Body of pancreas (tissue), 4 donors: ENCODE measurements around the gene MCM6. TPM values are rescaled to one million over a fixed set of nuclear protein-coding genes. Genes with fewer than 3 reads are reported as not detected.
"Not testable (repeated sequence)": the region's sequence is repeated elsewhere in the genome, so short reads cannot be mapped to it uniquely, and the experiment has no call there.

ENCODE experiments used
- ATAC-seq: fragments of 150-250 bp; one replicate; pipeline ENCODE4 v1.9.1; 2016
- DNase-seq, 4 donors: peaks; one replicate each; pipeline ENCODE4 v3.0.0-alpha.2; 2019
- H3K27ac ChIP-seq, 4 donors: fragments of 200-600 bp; sonication (generic); 1 replicate in 3 of 4; 2 replicates in 1 of 4; pipeline versions ENCODE4 v1.5.1 to v1.6.1; 2016 to 2019; ENCODE audit warnings: mild to moderate bottlenecking in 1 of 4, mixed read lengths in 1 of 4, moderate library complexity in 1 of 4
- H3K27me3 ChIP-seq, 2 donors: fragments of 200-600 bp; sonication (generic); one replicate each; pipeline ENCODE4 v1.6.0; 2016; ENCODE audit warnings: mild to moderate bottlenecking in 1 of 2
- H3K36me3 ChIP-seq, 2 donors: fragments of 200-600 bp; sonication (generic); replicated peaks in 1 of 2; 2 replicates each; pipeline ENCODE4 v1.5.1; 2016; ENCODE audit warnings: low read depth in 2 of 2; ENCODE audit not compliant: insufficient read depth in 1 of 2
- H3K4me1 ChIP-seq: fragments of 200-600 bp; sonication (generic); one replicate; pipeline ENCODE4 v1.6.0; 2016
- H3K4me3 ChIP-seq, 2 donors: fragments of 200-600 bp; sonication (generic); 1 replicate in 1 of 2; 2 replicates in 1 of 2; pipeline ENCODE4 v1.5.1; 2016 to 2019
- H3K9me3 ChIP-seq, 3 donors: fragments of 200-600 bp; sonication (generic); 1 replicate in 2 of 3; 2 replicates in 1 of 3; pipeline ENCODE4 v1.5.1; 2016
- CTCF ChIP-seq, 7 experiments: fragments of 450-650 bp in 4 of 7; fragments of 200-600 bp in 3 of 7; sonication (generic) in 3 of 7; IDR thresholded peaks; one replicate each; pipeline ENCODE4 v1.5.1; 2016 to 2019; ENCODE audit warnings: antibody characterized with exemption in 7 of 7
- POLR2A ChIP-seq, 3 donors: fragments of 450-650 bp; IDR thresholded peaks; one replicate each; pipeline ENCODE4 v1.6.1; 2016; ENCODE audit warnings: antibody characterized with exemption in 3 of 3, mild to moderate bottlenecking in 2 of 3
- WGBS, 2 donors: methylation state at CpG; one replicate each; pipeline ENCODE4 v1.1.5; 2017; 5-methylcytosine and 5-hydroxymethylcytosine counted together
- intact Hi-C: fragments of 100-400 bp; cut with DNase I; formaldehyde crosslinking; loops from one replicate; pipeline ENCODE4 v1.15.1; 2023
- total RNA-seq, 2 donors: library from RNA; depleted of rRNA; stranded (reverse); fragments of >200 nt; gene quantifications; one replicate each; pipeline ENCODE4 v1.1.0, GENCODE V29; 2016

The MCM6 gene
- total RNA-seq, 2 donors from 2014 or later: 1.0 to 4.9 TPM

GRCh38 chr2:135796606-135797005 lies 79.6 kb downstream of the MCM6 start:
- Histone ChIP-seq H3K4me3 (no peak overlapping the region), H3K36me3 (no peaks in the 10 kb centered on the region), H3K27me3 (no peaks in the 10 kb centered on the region), H3K9me3 (peaks cover 0 to 9% (median 0%) of the 10 kb centered on the region in 3 donors), H3K4me1 (peaks cover 5% of the 10 kb centered on the region), H3K27ac (no peak overlapping the region)
- intact Hi-C loops: loop anchor here (10.0 kb wide), 1 partner anchor 812 kb away; no protein-coding TSS in a partner anchor
- no peak for TF ChIP-seq CTCF (IDR thresholded peaks at IDR 0.05)
- no peak for TF ChIP-seq POLR2A (IDR thresholded peaks at IDR 0.05)
- ATAC-seq (no peak), DNase-seq (no peak)
- 81 to 94% methylated on average over 8 of the region's 8 CpGs for WGBS, 2 donors

- not testable (repeated sequence) for H3K4me3 ChIP-seq, H3K9me3 ChIP-seq, H3K27ac ChIP-seq, ATAC-seq, H3K36me3 ChIP-seq, H3K27me3 ChIP-seq, DNase-seq, H3K4me1 ChIP-seq
- 71 to 73% methylated on average over 4 of the region's 4 CpGs for WGBS, 2 donors
- intact Hi-C loops: loop anchor here (10.0 kb wide), 1 partner anchor 811 kb away; no protein-coding TSS in a partner anchor
Measured at GRCh38 chr2:135795641-135796040, 80.6 kb downstream of the MCM6 start.

GRCh38 chr2:135792401-135793150 lies 83.7 kb downstream of the MCM6 start:
- peak; percentile 29 to 64 (median 44) for DNase-seq
- intact Hi-C loops: loop anchor here (10.0 kb wide), 1 partner anchor 808 kb away; no protein-coding TSS in a partner anchor
- 68 to 86% methylated on average over 6 to 7 of the region's 7 CpGs for WGBS, 2 donors

GRCh38 chr2:135791418-135792190 lies 84.6 kb downstream of the MCM6 start:
- no peaks in the 10 kb centered on the region for H3K27me3 ChIP-seq
- no peak overlapping the region for H3K4me3 ChIP-seq
- TF ChIP-seq POLR2A (IDR thresholded peaks at IDR 0.05) (no peak), CTCF (IDR thresholded peaks at IDR 0.05) (no peak)
- H3K4me1 ChIP-seq: no peaks in the 10 kb centered on the region
- no peaks in the 10 kb centered on the region for H3K9me3 ChIP-seq
- DNase-seq: no peak
- peak overlapping the region in 1 of 4 donors; percentile 24 for H3K27ac ChIP-seq
- WGBS, 2 donors: 92 to 94% methylated on average over 1 to 2 of the region's 2 CpGs
- ATAC-seq: no peak
- intact Hi-C loops: loop anchor here (10.0 kb wide), 1 partner anchor 807 kb away; no protein-coding TSS in a partner anchor
- no peaks in the 10 kb centered on the region for H3K36me3 ChIP-seq

More at GRCh38 chr2:135792401-135793150, 83.7 kb downstream of the MCM6 start:
- TF ChIP-seq POLR2A (IDR thresholded peaks at IDR 0.05) (no peak), CTCF (IDR thresholded peaks at IDR 0.05) (no peak)
- no peaks in the 10 kb centered on the region for H3K36me3 ChIP-seq
- H3K27ac ChIP-seq: peak overlapping the region in 2 of 4 donors; percentile 24 to 32
- ATAC-seq: peak; percentile 53
- no peaks in the 10 kb centered on the region for H3K9me3 ChIP-seq
- H3K4me3 ChIP-seq: no peak overlapping the region
- peaks cover 4% of the 10 kb centered on the region for H3K4me1 ChIP-seq
- H3K27me3 ChIP-seq: no peaks in the 10 kb centered on the region

GRCh38 chr2:135790423-135790822 lies 85.8 kb downstream of the MCM6 start:
- ATAC-seq: no peak
- H3K4me3 ChIP-seq: no peak overlapping the region
- WGBS, 2 donors: 72 to 84% methylated on average over 7 to 10 of the region's 10 CpGs
- H3K36me3 ChIP-seq: peaks cover 0 to 1% of the 10 kb centered on the region in 2 donors
- no peak overlapping the region for H3K27ac ChIP-seq
- no peak for TF ChIP-seq CTCF (IDR thresholded peaks at IDR 0.05)
- no peak for TF ChIP-seq POLR2A (IDR thresholded peaks at IDR 0.05)
- no peaks in the 10 kb centered on the region for H3K4me1 ChIP-seq
- H3K27me3 ChIP-seq: no peaks in the 10 kb centered on the region
- no peak for DNase-seq
- H3K9me3 ChIP-seq: no peaks in the 10 kb centered on the region
- intact Hi-C loops: loop anchor here (10.0 kb wide), 1 partner anchor 806 kb away; no protein-coding TSS in a partner anchor
